ENCODE results near the gene MIPOL1. TPM values are rescaled to one million over a fixed set of nuclear protein-coding genes. Genes with fewer than 3 reads are reported as not detected.
A peak's percentile ranks its signal among the peaks of the same experiment; 100 is the strongest.
"Not testable (repeated sequence)": the region's sequence is repeated elsewhere in the genome, so short reads cannot be mapped to it uniquely, and the experiment has no call there.

Gene MIPOL1
- polyA plus RNA-seq, 12 donors, result 2.8 to 8.9 (median 5.9) TPM; not detected in 1

- DNase-seq, result peak; percentile 46
Observed at GRCh38 chr14:37230551-37231194, 32.9 kb downstream of the MIPOL1 start.

GRCh38 chr14:37232907-37233481 lies 35.3 kb downstream of the MIPOL1 start:
- DNase-seq, result peak; percentile 7

DNA sequence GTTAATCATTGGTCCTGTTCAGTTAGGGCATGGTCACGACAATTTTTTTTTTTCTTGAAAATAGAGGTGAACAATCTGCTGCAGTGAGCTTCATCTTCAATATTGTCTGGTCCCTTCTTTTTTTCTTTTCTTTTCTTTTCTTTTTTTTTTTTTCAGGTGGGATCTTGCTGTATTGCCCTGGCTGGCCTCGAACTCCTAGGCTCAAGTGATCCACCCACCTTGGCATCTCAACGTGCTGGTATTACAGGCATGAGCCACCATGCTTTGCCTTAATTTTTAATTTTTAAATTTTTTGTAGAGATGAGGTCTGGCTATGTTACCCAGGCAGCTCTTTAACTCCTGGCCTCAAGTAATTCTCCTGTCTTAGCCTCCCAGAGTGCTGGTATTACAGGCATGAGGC lies 36.5 kb downstream of the MIPOL1 start:
- DNase-seq, result no peak

- DNase-seq, result not testable (repeated sequence)
Observed at GRCh38 chr14:37236044-37236443, 38.3 kb downstream of the MIPOL1 start.

DNA sequence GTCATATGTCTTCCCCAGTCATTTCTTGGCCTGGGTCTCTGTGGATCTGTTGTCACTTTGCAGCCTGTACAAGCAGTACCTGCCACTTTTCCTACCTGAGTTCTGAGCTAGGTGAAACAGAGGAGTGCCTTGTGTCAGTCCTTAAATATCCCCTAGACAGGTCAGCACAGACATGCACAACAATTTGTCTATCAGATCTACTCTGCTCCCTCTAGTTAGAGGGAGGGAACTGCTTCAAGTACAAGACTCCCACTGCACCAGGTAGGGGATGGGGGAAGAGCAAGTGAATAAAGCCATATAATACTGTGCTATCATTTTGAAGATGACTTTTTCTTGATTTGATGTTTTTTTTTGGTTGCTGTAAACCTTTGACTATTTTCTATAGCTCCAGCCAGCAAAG lies 39.4 kb downstream of the MIPOL1 start:
- DNase-seq, result no peak

- DNase-seq, result no peak
Observed at GRCh38 chr14:37237735-37238200, 40.0 kb downstream of the MIPOL1 start.

DNA sequence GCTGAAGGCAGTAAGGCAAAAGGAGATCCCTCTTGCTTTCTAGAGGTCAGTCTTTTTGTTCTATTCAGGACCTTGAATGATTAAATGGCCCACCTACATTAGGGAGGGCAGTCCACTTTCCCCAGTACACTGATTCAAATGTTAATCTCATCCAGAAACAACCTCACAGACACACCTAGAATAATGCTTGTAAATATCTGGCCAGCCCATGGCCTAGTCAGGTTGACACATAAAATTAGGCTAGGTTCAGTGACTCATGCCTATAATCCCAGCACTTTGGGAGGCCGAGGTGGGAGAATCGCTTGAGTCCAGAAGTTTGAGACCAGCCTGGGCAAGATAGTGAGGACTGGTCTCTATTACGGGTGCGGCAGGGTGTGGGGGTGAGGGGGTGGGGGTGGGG lies 43.5 kb downstream of the MIPOL1 start:
- DNase-seq, result no peak

GRCh38 chr14:37246427-37246829 lies 48.7 kb downstream of the MIPOL1 start:
- DNase-seq, result peak; percentile 25

- no peak for DNase-seq
Observed at GRCh38 chr14:37247791-37248461, 50.2 kb downstream of the MIPOL1 start.

- no peak for DNase-seq
Observed at GRCh38 chr14:37251775-37252174, 54.0 kb downstream of the MIPOL1 start.

DNA sequence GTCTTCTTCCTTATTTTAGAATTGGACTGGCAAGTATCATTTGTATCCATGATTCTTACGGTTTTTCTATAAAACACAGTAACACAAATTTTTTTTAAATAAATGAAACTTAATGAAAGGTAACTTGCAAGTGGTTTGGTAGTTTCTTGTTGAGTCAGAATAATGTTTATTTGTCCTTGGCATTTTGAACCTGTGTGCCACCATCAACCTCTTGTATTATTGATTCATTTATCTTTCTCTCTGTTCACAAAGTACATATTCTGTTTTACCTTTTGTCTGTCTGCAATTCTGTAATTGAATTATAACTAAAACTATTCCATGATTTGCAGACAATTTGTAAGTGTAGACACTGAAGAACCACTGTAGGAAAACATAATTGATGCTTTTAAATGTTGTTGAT lies 54.7 kb downstream of the MIPOL1 start:
- no peak for DNase-seq

- no peak for DNase-seq
Observed at GRCh38 chr14:37253905-37254304, 56.2 kb downstream of the MIPOL1 start.

GRCh38 chr14:37254411-37254947 lies 56.7 kb downstream of the MIPOL1 start:
- no peak for DNase-seq

GRCh38 chr14:37257501-37258070 lies 59.8 kb downstream of the MIPOL1 start:
- DNase-seq, result no peak

DNA sequence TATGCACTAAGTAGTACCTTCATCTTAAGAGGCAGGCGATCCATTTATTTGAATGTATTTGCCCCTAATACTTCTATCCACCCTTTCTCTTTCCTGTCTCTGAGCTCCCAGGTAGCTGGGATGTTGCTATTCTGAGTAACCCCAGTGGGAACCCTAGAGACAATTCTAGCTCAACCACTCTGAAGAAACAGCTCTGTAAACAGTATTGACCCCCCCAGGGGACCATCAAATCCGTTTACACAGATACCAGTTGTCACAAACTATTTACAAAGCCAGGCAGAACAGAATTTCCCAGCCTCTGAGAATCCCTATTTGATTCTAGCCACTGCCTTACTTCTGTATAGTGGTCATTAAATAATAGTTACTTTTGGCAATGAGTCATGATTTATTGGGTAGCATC lies 64.9 kb downstream of the MIPOL1 start:
- no peak for DNase-seq

DNA sequence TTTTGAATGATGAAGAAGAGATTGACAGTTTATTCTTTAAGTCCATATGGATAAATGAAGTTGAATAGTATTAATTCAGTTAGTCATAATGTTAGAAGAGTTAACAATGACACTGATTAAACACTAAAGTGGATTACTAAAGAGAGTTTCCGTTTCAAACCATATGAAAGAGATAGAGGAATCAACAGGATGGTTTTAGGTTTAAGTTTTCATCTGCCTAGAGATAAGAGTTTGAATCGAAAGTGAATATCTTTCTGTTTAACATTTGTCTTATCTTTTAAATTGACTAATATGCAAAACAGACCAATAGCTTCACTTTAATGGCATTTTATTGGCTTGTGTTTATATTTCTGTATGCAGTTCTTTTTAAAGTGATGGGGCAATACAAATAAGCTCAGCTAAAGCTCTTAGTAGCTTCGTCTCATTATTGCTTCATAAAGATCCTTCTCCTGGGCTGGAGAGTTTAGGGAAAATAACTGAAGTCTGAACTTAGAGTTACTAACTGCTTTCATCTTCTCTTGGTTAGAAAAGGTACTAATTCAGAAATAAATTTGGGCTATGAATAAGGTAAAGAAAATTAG lies 66.0 kb downstream of the MIPOL1 start:
- no peak for DNase-seq

DNA sequence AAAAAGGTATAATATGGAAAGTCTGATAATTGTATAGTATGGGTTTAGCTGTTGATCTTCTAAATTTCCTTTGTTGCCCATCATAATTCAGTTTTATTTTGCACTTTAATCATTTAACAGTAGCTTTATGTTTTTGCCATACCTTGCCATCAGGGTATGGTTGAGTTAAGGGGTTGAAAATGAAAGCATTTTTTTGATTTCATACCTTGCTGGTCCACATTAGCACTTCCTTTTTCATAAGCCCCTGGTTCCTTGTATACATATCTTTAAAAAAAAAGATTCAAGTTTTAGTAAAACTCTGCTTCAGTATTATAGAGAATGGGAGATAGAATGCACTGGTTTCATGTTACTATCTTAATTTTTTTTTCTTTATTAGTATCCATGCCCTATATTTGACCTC lies 71.1 kb downstream of the MIPOL1 start:
- DNase-seq, result no peak

DNA sequence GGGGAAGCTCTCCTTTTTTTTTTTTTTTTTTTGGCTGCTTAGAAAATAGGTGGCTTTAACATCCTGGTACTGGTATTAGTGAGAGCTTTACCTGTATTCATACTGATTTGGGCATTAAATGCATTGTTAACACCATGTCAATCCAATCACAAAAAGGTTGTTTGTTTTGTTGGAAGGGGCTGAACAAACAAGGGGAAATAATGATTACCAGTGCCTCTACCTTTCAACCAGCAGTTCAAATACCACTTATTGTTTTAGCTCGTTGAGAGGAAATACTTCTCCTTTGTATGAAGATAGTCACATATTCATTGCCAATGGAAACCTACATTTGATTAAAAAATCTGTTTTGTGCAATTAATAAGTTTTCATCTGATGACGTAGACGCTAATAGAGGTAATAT lies 72.9 kb downstream of the MIPOL1 start:
- no peak for DNase-seq

GRCh38 chr14:37272569-37272968 lies 74.8 kb downstream of the MIPOL1 start:
- no peak for DNase-seq

DNA sequence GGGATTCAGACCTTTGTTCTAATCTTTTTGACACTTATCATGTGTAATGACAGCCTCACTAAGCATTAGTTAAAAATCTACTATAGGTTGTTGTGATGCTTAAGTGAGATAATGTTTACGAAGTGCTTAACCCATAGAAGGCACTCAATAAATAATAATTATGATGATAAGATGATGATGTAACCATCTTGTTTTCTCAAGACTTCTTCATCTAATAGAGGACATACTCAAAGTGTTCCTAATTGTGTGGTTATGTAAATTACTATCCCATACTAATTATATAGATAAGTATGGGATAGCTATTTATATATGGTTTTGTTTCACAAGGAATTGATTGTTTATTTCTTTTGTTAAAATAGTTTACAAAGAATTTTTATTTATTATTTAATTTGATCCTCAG lies 76.9 kb downstream of the MIPOL1 start:
- no peak for DNase-seq

- no peak for DNase-seq
Observed at GRCh38 chr14:37275963-37276362, 78.2 kb downstream of the MIPOL1 start.

Measured in muscle of arm (tissue), 12 donors.